ENCODE measurements around the gene P2RX2.

Gene P2RX2

GRCh38 chr12:132617135-132617701 is 1.4 kb upstream of the P2RX2 start:
- in situ Hi-C loops (cut with MboI; ENCODE audit: low sequenced_read_pairs): loop anchor here (5.0 kb wide), 1 partner anchor 200 kb away; no protein-coding TSS in a partner anchor

- in situ Hi-C loops (cut with MboI; ENCODE audit: low sequenced_read_pairs): loop anchor here (5.0 kb wide), 1 partner anchor 201 kb away; no protein-coding TSS in a partner anchor
Measured at GRCh38 chr12:132617822-132618682, 524 bp upstream of the P2RX2 start.

GRCh38 chr12:132619071-132619385 is 452 bp downstream of the P2RX2 start:
- in situ Hi-C loops (cut with MboI; ENCODE audit: low sequenced_read_pairs): loop anchor here (5.0 kb wide), 1 partner anchor 202 kb away; no protein-coding TSS in a partner anchor

- in situ Hi-C loops (cut with MboI; ENCODE audit: low sequenced_read_pairs): loop anchor here (5.0 kb wide), 1 partner anchor 202 kb away; no protein-coding TSS in a partner anchor
Measured at GRCh38 chr12:132619386-132620112, 973 bp downstream of the P2RX2 start.

GRCh38 chr12:132620113-132620898 is 1.7 kb downstream of the P2RX2 start:
- in situ Hi-C loops (cut with MboI; ENCODE audit: low sequenced_read_pairs): no loop called here

- in situ Hi-C loops (cut with MboI; ENCODE audit: low sequenced_read_pairs): no loop called here
Measured at GRCh38 chr12:132620899-132621656, 2.5 kb downstream of the P2RX2 start.

GRCh38 chr12:132621657-132622435 is 3.3 kb downstream of the P2RX2 start:
- in situ Hi-C loops (cut with MboI; ENCODE audit: low sequenced_read_pairs): no loop called here

- in situ Hi-C loops (cut with MboI; ENCODE audit: low sequenced_read_pairs): no loop called here
Measured at GRCh38 chr12:132622437-132623071, 4.0 kb downstream of the P2RX2 start.

GRCh38 chr12:132623072-132623869 is 4.7 kb downstream of the P2RX2 start:
- in situ Hi-C loops (cut with MboI; ENCODE audit: low sequenced_read_pairs): no loop called here

GRCh38 chr12:132624186-132624855 is 5.7 kb downstream of the P2RX2 start:
- in situ Hi-C loops (cut with MboI; ENCODE audit: low sequenced_read_pairs): no loop called here

- in situ Hi-C loops (cut with MboI; ENCODE audit: low sequenced_read_pairs): no loop called here
Measured at GRCh38 chr12:132624910-132625630, 6.5 kb downstream of the P2RX2 start.

- in situ Hi-C loops (cut with MboI; ENCODE audit: low sequenced_read_pairs): no loop called here
Measured at GRCh38 chr12:132625731-132626430, 7.3 kb downstream of the P2RX2 start.

- in situ Hi-C loops (cut with MboI; ENCODE audit: low sequenced_read_pairs): no loop called here
Measured at GRCh38 chr12:132629330-132629729, 10.8 kb downstream of the P2RX2 start.

GRCh38 chr12:132630672-132631071 is 12.1 kb downstream of the P2RX2 start:
- in situ Hi-C loops (cut with MboI; ENCODE audit: low sequenced_read_pairs): no loop called here

GRCh38 chr12:132631666-132632065 is 13.1 kb downstream of the P2RX2 start:
- in situ Hi-C loops (cut with MboI; ENCODE audit: low sequenced_read_pairs): no loop called here

- in situ Hi-C loops (cut with MboI; ENCODE audit: low sequenced_read_pairs): no loop called here
Measured at GRCh38 chr12:132632521-132633228, 14.1 kb downstream of the P2RX2 start.
